H1 (cell line): Measurements from ENCODE around the gene MSI1. TPM values are rescaled to one million over a fixed set of nuclear protein-coding genes. Genes with fewer than 3 reads are reported as not detected.

Source experiments
- GTF2F1 ChIP-seq: IDR thresholded peaks from 2 replicates; pipeline ENCODE4 v1.6.1; 2012; ENCODE audit warnings: low read depth, low read length, improper control_type of control experiment, borderline replicate concordance
- NRF1 ChIP-seq: IDR thresholded peaks from 2 replicates; pipeline ENCODE4 v1.6.1; 2011; ENCODE audit warnings: mild to moderate bottlenecking, low read depth, low read length, improper control_type of control experiment
- polyA plus RNA-seq, 7 experiments: library from polyadenylated mRNA; depleted of rRNA in 3 of 7; stranded (reverse) in 5 of 7; unstranded in 2 of 7; fragments of >200 nt in 5 of 7; fragments of 200-250 nt in 2 of 7; gene quantifications; 1 replicate in 5 of 7; 2 replicates in 1 of 7; 4 replicates in 1 of 7; pipeline versions ENCODE4 v1.2.1 to v1.2.3, GENCODE V29; 2011 to 2013; ENCODE audit warnings: missing spikeins in 2 of 7, mixed read lengths in 2 of 7
- total RNA-seq: library from RNA; stranded (reverse); fragmentation: NEBNext Ultra II Directional; extraction: Animal tissue kit (Norgen Biotek cat#: 25700); gene quantifications from 2 replicates; pipeline ENCODE4 v1.2.1, GENCODE V29; 2021
- TF ChIP-seq, protein P1 (sequence below): fragments of 300-600 bp; sonication (generic); IDR thresholded peaks from 2 replicates; pipeline ENCODE4 v1.7.1; 2012; ENCODE audit warnings: low read length, moderate library complexity, mild to moderate bottlenecking, inconsistent platforms; ENCODE audit not compliant: insufficient replicate concordance
- TF ChIP-seq, protein P2 (sequence below): IDR thresholded peaks from 2 replicates; pipeline ENCODE4 v1.6.1; 2012; ENCODE audit warnings: inconsistent platforms
- TF ChIP-seq, protein P3 (sequence below): IDR thresholded peaks from 2 replicates; pipeline ENCODE4 v1.6.1; 2012; ENCODE audit warnings: low read length, inconsistent platforms
- TF ChIP-seq, protein P4 (sequence below): IDR thresholded peaks from 2 replicates; pipeline ENCODE4 v1.6.1; 2011; ENCODE audit warnings: low read depth, mild to moderate bottlenecking, low read length; ENCODE audit not compliant: insufficient read depth

MSI1 gene
- total and polyA plus RNA-seq, 2 of the 8 experiments (the other 6 are each of a cell fraction or from before 2014, with no cell fraction given): 13.5 to 51.9 TPM

DNA sequence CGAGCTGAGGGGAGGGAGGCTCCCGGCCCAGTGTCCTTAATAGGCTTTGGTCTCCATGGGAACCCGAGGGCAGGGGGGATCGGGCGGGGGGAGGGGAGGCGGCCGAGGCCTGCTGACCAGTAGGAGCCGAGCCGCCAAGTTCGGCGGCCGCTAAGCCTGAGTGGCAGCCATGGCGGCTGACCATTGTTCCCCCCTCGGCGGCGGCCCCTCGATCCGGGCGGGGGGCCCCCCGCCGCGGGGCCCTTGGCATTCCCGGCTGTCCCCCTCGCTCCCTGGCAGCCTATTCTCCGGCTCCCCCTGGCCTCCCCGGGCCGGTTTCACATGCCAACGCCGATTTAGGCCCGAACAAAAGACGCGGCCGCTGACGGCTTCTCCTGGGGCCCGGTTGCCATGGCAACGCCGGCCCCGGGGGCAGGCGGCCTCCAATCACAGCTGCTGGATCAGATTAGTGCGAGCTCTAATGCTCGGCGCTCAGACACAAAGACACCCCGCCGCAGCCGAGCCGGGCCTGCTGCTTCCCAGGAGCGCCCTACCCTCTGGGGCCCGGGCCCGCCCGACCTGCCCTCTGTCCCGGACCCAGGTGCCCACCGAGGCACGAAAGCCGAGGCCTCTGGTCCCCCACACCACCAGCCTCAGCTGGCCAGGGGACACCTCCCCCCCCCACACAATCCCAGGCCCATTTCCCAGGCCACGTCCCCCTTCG, 7.3 kb downstream of the MSI1 start (continued):
- TF ChIP-seq, protein P1, sequence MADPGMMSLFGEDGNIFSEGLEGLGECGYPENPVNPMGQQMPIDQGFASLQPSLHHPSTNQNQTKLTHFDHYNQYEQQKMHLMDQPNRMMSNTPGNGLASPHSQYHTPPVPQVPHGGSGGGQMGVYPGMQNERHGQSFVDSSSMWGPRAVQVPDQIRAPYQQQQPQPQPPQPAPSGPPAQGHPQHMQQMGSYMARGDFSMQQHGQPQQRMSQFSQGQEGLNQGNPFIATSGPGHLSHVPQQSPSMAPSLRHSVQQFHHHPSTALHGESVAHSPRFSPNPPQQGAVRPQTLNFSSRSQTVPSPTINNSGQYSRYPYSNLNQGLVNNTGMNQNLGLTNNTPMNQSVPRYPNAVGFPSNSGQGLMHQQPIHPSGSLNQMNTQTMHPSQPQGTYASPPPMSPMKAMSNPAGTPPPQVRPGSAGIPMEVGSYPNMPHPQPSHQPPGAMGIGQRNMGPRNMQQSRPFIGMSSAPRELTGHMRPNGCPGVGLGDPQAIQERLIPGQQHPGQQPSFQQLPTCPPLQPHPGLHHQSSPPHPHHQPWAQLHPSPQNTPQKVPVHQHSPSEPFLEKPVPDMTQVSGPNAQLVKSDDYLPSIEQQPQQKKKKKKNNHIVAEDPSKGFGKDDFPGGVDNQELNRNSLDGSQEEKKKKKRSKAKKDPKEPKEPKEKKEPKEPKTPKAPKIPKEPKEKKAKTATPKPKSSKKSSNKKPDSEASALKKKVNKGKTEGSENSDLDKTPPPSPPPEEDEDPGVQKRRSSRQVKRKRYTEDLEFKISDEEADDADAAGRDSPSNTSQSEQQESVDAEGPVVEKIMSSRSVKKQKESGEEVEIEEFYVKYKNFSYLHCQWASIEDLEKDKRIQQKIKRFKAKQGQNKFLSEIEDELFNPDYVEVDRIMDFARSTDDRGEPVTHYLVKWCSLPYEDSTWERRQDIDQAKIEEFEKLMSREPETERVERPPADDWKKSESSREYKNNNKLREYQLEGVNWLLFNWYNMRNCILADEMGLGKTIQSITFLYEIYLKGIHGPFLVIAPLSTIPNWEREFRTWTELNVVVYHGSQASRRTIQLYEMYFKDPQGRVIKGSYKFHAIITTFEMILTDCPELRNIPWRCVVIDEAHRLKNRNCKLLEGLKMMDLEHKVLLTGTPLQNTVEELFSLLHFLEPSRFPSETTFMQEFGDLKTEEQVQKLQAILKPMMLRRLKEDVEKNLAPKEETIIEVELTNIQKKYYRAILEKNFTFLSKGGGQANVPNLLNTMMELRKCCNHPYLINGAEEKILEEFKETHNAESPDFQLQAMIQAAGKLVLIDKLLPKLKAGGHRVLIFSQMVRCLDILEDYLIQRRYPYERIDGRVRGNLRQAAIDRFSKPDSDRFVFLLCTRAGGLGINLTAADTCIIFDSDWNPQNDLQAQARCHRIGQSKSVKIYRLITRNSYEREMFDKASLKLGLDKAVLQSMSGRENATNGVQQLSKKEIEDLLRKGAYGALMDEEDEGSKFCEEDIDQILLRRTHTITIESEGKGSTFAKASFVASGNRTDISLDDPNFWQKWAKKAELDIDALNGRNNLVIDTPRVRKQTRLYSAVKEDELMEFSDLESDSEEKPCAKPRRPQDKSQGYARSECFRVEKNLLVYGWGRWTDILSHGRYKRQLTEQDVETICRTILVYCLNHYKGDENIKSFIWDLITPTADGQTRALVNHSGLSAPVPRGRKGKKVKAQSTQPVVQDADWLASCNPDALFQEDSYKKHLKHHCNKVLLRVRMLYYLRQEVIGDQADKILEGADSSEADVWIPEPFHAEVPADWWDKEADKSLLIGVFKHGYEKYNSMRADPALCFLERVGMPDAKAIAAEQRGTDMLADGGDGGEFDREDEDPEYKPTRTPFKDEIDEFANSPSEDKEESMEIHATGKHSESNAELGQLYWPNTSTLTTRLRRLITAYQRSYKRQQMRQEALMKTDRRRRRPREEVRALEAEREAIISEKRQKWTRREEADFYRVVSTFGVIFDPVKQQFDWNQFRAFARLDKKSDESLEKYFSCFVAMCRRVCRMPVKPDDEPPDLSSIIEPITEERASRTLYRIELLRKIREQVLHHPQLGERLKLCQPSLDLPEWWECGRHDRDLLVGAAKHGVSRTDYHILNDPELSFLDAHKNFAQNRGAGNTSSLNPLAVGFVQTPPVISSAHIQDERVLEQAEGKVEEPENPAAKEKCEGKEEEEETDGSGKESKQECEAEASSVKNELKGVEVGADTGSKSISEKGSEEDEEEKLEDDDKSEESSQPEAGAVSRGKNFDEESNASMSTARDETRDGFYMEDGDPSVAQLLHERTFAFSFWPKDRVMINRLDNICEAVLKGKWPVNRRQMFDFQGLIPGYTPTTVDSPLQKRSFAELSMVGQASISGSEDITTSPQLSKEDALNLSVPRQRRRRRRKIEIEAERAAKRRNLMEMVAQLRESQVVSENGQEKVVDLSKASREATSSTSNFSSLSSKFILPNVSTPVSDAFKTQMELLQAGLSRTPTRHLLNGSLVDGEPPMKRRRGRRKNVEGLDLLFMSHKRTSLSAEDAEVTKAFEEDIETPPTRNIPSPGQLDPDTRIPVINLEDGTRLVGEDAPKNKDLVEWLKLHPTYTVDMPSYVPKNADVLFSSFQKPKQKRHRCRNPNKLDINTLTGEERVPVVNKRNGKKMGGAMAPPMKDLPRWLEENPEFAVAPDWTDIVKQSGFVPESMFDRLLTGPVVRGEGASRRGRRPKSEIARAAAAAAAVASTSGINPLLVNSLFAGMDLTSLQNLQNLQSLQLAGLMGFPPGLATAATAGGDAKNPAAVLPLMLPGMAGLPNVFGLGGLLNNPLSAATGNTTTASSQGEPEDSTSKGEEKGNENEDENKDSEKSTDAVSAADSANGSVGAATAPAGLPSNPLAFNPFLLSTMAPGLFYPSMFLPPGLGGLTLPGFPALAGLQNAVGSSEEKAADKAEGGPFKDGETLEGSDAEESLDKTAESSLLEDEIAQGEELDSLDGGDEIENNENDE: no peak
- TF ChIP-seq, protein P2, sequence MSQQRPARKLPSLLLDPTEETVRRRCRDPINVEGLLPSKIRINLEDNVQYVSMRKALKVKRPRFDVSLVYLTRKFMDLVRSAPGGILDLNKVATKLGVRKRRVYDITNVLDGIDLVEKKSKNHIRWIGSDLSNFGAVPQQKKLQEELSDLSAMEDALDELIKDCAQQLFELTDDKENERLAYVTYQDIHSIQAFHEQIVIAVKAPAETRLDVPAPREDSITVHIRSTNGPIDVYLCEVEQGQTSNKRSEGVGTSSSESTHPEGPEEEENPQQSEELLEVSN: no peak
- TF ChIP-seq GTF2F1 (no peak), NRF1 (no peak)
- TF ChIP-seq, protein P3, sequence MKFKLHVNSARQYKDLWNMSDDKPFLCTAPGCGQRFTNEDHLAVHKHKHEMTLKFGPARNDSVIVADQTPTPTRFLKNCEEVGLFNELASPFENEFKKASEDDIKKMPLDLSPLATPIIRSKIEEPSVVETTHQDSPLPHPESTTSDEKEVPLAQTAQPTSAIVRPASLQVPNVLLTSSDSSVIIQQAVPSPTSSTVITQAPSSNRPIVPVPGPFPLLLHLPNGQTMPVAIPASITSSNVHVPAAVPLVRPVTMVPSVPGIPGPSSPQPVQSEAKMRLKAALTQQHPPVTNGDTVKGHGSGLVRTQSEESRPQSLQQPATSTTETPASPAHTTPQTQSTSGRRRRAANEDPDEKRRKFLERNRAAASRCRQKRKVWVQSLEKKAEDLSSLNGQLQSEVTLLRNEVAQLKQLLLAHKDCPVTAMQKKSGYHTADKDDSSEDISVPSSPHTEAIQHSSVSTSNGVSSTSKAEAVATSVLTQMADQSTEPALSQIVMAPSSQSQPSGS: no peak
- TF ChIP-seq, protein P4, sequence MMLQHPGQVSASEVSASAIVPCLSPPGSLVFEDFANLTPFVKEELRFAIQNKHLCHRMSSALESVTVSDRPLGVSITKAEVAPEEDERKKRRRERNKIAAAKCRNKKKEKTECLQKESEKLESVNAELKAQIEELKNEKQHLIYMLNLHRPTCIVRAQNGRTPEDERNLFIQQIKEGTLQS: no peak
